ENCODE measurements around the gene AFP. TPM values are rescaled to one million over a fixed set of nuclear protein-coding genes. Genes with fewer than 3 reads are reported as not detected.

Gene AFP
- total and polyA plus RNA-seq, 8 donors = 0.40 to 1.5 TPM; not detected in 6

GRCh38 chr4:73448448-73449203, 12.6 kb downstream of the AFP start:
- no peaks in the 10 kb centered on the region for H3K9me3 ChIP-seq
- DNase-seq (no peak), ATAC-seq (no peak), FAIRE-seq (peak; percentile 57)
- peaks cover 10 to 13% (median 12%) of the 10 kb centered on the region in 3 donors for H3K4me1 ChIP-seq
- intact Hi-C loops (cut with DNase I) = loop anchor here in 1 of 3 donors (10.0 kb wide), 1 partner anchor 94 kb away; no protein-coding TSS in a partner anchor
- no peak overlapping the region for H3K27ac ChIP-seq
- TF ChIP-seq CTCF (IDR thresholded peaks at IDR 0.05) = no peak
- no peaks in the 10 kb centered on the region for H3K27me3 ChIP-seq
- WGBS, 2 donors = 86 to 90% methylated on average over 4 of the region's 4 CpGs
- H3K36me3 ChIP-seq = no peaks in the 10 kb centered on the region
- no peak overlapping the region for H3K4me3 ChIP-seq

GRCh38 chr4:73450398-73451004, 14.5 kb downstream of the AFP start:
- ATAC-seq (peak in 2 of 4 donors; percentile 28 to 43), FAIRE-seq (no peak), DNase-seq (peak in 4 of 6 donors; percentile 8 to 64 (median 34))
- 68 to 69% methylated on average over 9 of the region's 9 CpGs for WGBS, 2 donors
- H3K4me3 ChIP-seq = no peak overlapping the region
- intact Hi-C loops (cut with DNase I) = no loop called here
- no peaks in the 10 kb centered on the region for H3K36me3 ChIP-seq
- H3K27ac ChIP-seq = no peak overlapping the region
- H3K4me1 ChIP-seq = peaks cover 12 to 20% (median 13%) of the 10 kb centered on the region in 3 donors
- TF ChIP-seq CTCF (IDR thresholded peaks at IDR 0.05) = no peak
- no peaks in the 10 kb centered on the region for H3K9me3 ChIP-seq
- H3K27me3 ChIP-seq = no peaks in the 10 kb centered on the region

- DNase-seq (no peak), ATAC-seq (peak; percentile 44 to 76 (median 58))
Observed at GRCh38 chr4:73451404-73451803, 15.4 kb downstream of the AFP start.

GRCh38 chr4:73451981-73452747, 16.1 kb downstream of the AFP start:
- ATAC-seq (no peak), DNase-seq (no peak), FAIRE-seq (no peak)
- Histone ChIP-seq H3K27ac (no peak overlapping the region), H3K9me3 (no peaks in the 10 kb centered on the region), H3K27me3 (no peaks in the 10 kb centered on the region), H3K4me1 (peaks cover 12 to 20% (median 13%) of the 10 kb centered on the region in 3 donors), H3K4me3 (no peak overlapping the region), H3K36me3 (no peaks in the 10 kb centered on the region)
- 95 to 96% methylated on average over 4 of the region's 4 CpGs for WGBS, 2 donors
- intact Hi-C loops (cut with DNase I) = no loop called here
- no peak for TF ChIP-seq CTCF (IDR thresholded peaks at IDR 0.05)

More at GRCh38 chr4:73451404-73451803, 15.4 kb downstream of the AFP start:
- no peaks in the 10 kb centered on the region for H3K9me3 ChIP-seq
- peaks cover 12 to 20% (median 13%) of the 10 kb centered on the region in 3 donors for H3K4me1 ChIP-seq
- intact Hi-C loops (cut with DNase I) = no loop called here
- 25 to 31% methylated on average over 3 of the region's 3 CpGs for WGBS, 2 donors
- no peak for FAIRE-seq
- no peaks in the 10 kb centered on the region for H3K36me3 ChIP-seq
- no peak overlapping the region for H3K4me3 ChIP-seq
- H3K27ac ChIP-seq = no peak overlapping the region
- no peaks in the 10 kb centered on the region for H3K27me3 ChIP-seq
- no peak for TF ChIP-seq CTCF (IDR thresholded peaks at IDR 0.05)

All from pancreas (tissue), 10 donors.